ENCODE data around the gene CAPN7.

Gene CAPN7

GRCh38 chr3:15204005-15204404, 2.0 kb upstream of the CAPN7 start:
- peak; percentile 48 for DNase-seq

- no peak for DNase-seq
Measured at GRCh38 chr3:15205482-15205933, 538 bp upstream of the CAPN7 start.

GRCh38 chr3:15206662-15207576, 873 bp downstream of the CAPN7 start:
- peak; percentile 31 for DNase-seq

- DNase-seq = no peak
Measured at GRCh38 chr3:15207836-15208504, 1.9 kb downstream of the CAPN7 start.

- DNase-seq = no peak
Measured at GRCh38 chr3:15211937-15212336, 5.9 kb downstream of the CAPN7 start.

- no peak for DNase-seq
Measured at GRCh38 chr3:15214758-15215157, 8.7 kb downstream of the CAPN7 start.

GRCh38 chr3:15215996-15216395, 9.9 kb downstream of the CAPN7 start:
- DNase-seq = peak; percentile 33

GRCh38 chr3:15216501-15216900, 10.5 kb downstream of the CAPN7 start:
- DNase-seq = no peak

GRCh38 chr3:15217011-15217671, 11.1 kb downstream of the CAPN7 start:
- DNase-seq = no peak

- DNase-seq = no peak
Measured at GRCh38 chr3:15217841-15218267, 11.8 kb downstream of the CAPN7 start.

- DNase-seq = no peak
Measured at GRCh38 chr3:15218689-15219088, 12.6 kb downstream of the CAPN7 start.

GRCh38 chr3:15220056-15220455, 14.0 kb downstream of the CAPN7 start:
- no peak for DNase-seq

- DNase-seq = no peak
Measured at GRCh38 chr3:15220661-15221060, 14.6 kb downstream of the CAPN7 start.

GRCh38 chr3:15221574-15222217, 15.7 kb downstream of the CAPN7 start:
- DNase-seq = no peak

- no peak for DNase-seq
Measured at GRCh38 chr3:15223685-15224572, 17.9 kb downstream of the CAPN7 start.

- no peak for DNase-seq
Measured at GRCh38 chr3:15228147-15228546, 22.1 kb downstream of the CAPN7 start.

- no peak for DNase-seq
Measured at GRCh38 chr3:15229262-15229661, 23.2 kb downstream of the CAPN7 start.

- DNase-seq = peak; percentile 12
Measured at GRCh38 chr3:15241341-15241740, 35.3 kb downstream of the CAPN7 start.

GRCh38 chr3:15243822-15244482, 37.9 kb downstream of the CAPN7 start:
- DNase-seq = no peak

GRCh38 chr3:15246186-15246585, 40.1 kb downstream of the CAPN7 start:
- no peak for DNase-seq

GRCh38 chr3:15253023-15253697, 47.1 kb downstream of the CAPN7 start:
- DNase-seq = no peak

All from fibroblast of skin of right biceps (primary cell).